Central memory CD4-positive, alpha-beta T cell (primary cell): ENCODE data around the gene TAS2R40.
A peak's percentile ranks its signal among the peaks of the same experiment; 100 is the strongest.

Experiments used
- DNase-seq: peaks from one replicate; pipeline ENCODE4 v3.0.0; 2022

Gene TAS2R40

GRCh38 chr7:143225047-143225446 is 3.2 kb downstream of the TAS2R40 start:
- no peak for DNase-seq

GRCh38 chr7:143227806-143228205 is 6.0 kb downstream of the TAS2R40 start:
- no peak for DNase-seq

- no peak for DNase-seq
Measured at GRCh38 chr7:143229054-143229790, 7.4 kb downstream of the TAS2R40 start.

- DNase-seq = no peak
Measured at GRCh38 chr7:143230602-143231457, 9.0 kb downstream of the TAS2R40 start.

GRCh38 chr7:143233816-143234532 is 12.1 kb downstream of the TAS2R40 start:
- DNase-seq = no peak

- DNase-seq = no peak
Measured at GRCh38 chr7:143234533-143234875, 12.7 kb downstream of the TAS2R40 start.

- DNase-seq = no peak
Measured at GRCh38 chr7:143235561-143235960, 13.7 kb downstream of the TAS2R40 start.

- no peak for DNase-seq
Measured at GRCh38 chr7:143236408-143236990, 14.7 kb downstream of the TAS2R40 start.

- no peak for DNase-seq
Measured at GRCh38 chr7:143237366-143237765, 15.5 kb downstream of the TAS2R40 start.

GRCh38 chr7:143238289-143238980 is 16.6 kb downstream of the TAS2R40 start:
- no peak for DNase-seq

GRCh38 chr7:143239813-143240212 is 18.0 kb downstream of the TAS2R40 start:
- DNase-seq = no peak

GRCh38 chr7:143240291-143241168 is 18.7 kb downstream of the TAS2R40 start:
- DNase-seq = peak; percentile 71

GRCh38 chr7:143242306-143242705 is 20.5 kb downstream of the TAS2R40 start:
- DNase-seq = no peak

GRCh38 chr7:143243111-143243510 is 21.3 kb downstream of the TAS2R40 start:
- no peak for DNase-seq

- DNase-seq = no peak
Measured at GRCh38 chr7:143243614-143244013, 21.8 kb downstream of the TAS2R40 start.

GRCh38 chr7:143244321-143244720 is 22.5 kb downstream of the TAS2R40 start:
- no peak for DNase-seq

GRCh38 chr7:143245123-143245522 is 23.3 kb downstream of the TAS2R40 start:
- no peak for DNase-seq

GRCh38 chr7:143247372-143247771 is 25.5 kb downstream of the TAS2R40 start:
- DNase-seq = no peak

GRCh38 chr7:143248761-143249354 is 27.0 kb downstream of the TAS2R40 start:
- no peak for DNase-seq

GRCh38 chr7:143250199-143250598 is 28.4 kb downstream of the TAS2R40 start:
- DNase-seq = no peak

- peak; percentile 85 for DNase-seq
Measured at GRCh38 chr7:143250822-143251221, 29.0 kb downstream of the TAS2R40 start.
